Measurements from ENCODE around the gene GBE1. TPM values are rescaled to one million over a fixed set of nuclear protein-coding genes. Genes with fewer than 3 reads are reported as not detected.
A peak's percentile ranks its signal among the peaks of the same experiment; 100 is the strongest.

GBE1 gene
- total RNA-seq, 1 donor from 2014 or later, result 29.2 TPM

DNA sequence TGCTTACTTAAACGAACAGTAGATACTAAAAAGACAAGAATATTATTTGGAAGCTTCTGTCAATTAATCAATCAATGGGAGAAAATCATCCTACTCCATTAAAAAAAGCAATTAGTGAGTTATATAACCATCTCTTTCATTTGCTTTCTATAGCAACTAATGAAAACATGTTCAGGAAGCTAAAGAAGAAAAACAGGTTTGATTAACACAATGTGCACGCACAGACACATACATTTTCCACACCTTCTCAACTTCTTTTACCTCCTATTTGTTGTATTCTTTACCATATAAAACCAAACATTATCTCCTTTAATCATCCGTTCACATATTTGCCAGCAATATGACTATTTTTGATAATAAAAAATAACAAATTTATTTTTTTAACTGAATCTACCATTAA lies 111.3 kb downstream of the GBE1 start:
- Histone ChIP-seq H3K27me3 (no peaks in the 10 kb centered on the region), H3K27ac (no peak overlapping the region), H3K4me1 (no peaks in the 10 kb centered on the region), H3K9me3 (no peaks in the 10 kb centered on the region), H3K36me3 (peaks cover 11% of the 10 kb centered on the region), H3K4me3 (no peak overlapping the region)
- ATAC-seq (no peak), DNase-seq (no peak)
- intact Hi-C loops (cut with DNase I), result no loop called here
- TF ChIP-seq, protein P1, sequence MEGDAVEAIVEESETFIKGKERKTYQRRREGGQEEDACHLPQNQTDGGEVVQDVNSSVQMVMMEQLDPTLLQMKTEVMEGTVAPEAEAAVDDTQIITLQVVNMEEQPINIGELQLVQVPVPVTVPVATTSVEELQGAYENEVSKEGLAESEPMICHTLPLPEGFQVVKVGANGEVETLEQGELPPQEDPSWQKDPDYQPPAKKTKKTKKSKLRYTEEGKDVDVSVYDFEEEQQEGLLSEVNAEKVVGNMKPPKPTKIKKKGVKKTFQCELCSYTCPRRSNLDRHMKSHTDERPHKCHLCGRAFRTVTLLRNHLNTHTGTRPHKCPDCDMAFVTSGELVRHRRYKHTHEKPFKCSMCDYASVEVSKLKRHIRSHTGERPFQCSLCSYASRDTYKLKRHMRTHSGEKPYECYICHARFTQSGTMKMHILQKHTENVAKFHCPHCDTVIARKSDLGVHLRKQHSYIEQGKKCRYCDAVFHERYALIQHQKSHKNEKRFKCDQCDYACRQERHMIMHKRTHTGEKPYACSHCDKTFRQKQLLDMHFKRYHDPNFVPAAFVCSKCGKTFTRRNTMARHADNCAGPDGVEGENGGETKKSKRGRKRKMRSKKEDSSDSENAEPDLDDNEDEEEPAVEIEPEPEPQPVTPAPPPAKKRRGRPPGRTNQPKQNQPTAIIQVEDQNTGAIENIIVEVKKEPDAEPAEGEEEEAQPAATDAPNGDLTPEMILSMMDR (IDR thresholded peaks at IDR 0.05), result no peak

DNA sequence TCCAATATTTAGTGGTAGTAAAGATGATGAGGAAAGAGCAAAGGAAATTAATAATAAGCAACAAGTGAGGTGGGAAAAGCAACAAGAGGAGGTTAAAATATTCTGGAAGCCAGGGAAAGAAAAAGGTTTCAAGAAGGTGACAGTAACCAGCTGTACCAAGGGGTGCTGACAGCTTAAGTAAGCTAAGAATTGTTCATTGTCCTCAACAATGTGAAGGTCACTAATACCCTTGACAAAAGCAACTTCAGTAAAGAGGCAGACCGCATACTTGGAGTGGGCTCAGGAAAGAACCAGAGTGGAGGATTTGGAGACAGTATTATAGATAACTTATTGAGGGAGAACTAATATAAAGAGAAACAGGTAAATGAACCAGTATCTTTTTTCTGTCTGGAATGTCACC lies 116.2 kb downstream of the GBE1 start:
- Histone ChIP-seq H3K27ac (no peak overlapping the region), H3K27me3 (no peaks in the 10 kb centered on the region), H3K4me3 (no peak overlapping the region), H3K36me3 (peaks cover 22% of the 10 kb centered on the region), H3K9me3 (no peaks in the 10 kb centered on the region), H3K4me1 (no peaks in the 10 kb centered on the region)
- DNase-seq (no peak), ATAC-seq (no peak)
- TF ChIP-seq, protein P1 (IDR thresholded peaks at IDR 0.05), result no peak
- intact Hi-C loops (cut with DNase I), result no loop called here

DNA sequence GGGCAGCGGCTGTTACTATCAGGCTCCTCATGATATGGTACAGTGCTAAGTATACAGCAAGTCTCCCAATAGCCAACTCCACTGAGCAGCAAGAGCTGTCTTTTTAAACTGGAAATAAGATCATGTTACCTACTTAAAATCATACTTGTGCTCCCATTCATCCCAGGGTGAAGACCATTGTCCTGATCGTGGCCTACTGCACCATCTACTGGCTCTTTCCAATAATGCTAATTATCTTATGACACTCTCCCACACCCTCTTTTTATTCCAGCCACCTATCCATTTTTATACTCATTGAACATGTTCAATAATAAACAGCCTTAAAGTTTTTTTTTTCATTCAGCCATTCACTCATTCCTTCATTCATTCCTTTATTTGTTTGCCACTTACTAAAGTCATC lies 117.7 kb downstream of the GBE1 start:
- TF ChIP-seq, protein P1 (IDR thresholded peaks at IDR 0.05), result peak; percentile 33
- no peaks in the 10 kb centered on the region for H3K27me3 ChIP-seq
- H3K36me3 ChIP-seq, result peaks cover 22% of the 10 kb centered on the region
- H3K27ac ChIP-seq, result no peak overlapping the region
- ATAC-seq (peak; percentile 35), DNase-seq (no peak)
- no peaks in the 10 kb centered on the region for H3K9me3 ChIP-seq
- H3K4me1 ChIP-seq, result no peaks in the 10 kb centered on the region
- intact Hi-C loops (cut with DNase I), result no loop called here
- no peak overlapping the region for H3K4me3 ChIP-seq

DNA sequence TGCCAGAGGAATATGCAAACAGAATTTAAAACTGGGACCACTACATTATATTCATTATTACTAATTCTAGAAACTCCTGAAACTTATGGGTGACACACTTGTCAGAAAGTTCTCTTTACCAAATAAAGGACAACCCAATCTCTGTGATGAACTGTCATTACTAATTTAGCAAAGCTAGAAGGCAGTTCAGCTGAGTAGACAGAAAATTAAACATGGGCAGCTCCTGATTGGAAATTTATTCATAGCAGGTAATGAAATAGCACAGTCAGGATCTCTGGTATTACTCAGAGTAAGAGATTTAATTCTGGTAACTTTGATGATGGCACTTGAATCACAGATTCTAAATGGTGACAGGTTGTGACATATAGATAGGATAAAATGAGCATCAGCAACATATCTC lies 123.0 kb downstream of the GBE1 start:
- Histone ChIP-seq H3K27ac (no peak overlapping the region), H3K36me3 (peaks cover 7% of the 10 kb centered on the region), H3K4me1 (no peaks in the 10 kb centered on the region), H3K27me3 (no peaks in the 10 kb centered on the region), H3K4me3 (no peak overlapping the region), H3K9me3 (no peaks in the 10 kb centered on the region)
- TF ChIP-seq, protein P1 (IDR thresholded peaks at IDR 0.05), result no peak
- intact Hi-C loops (cut with DNase I), result no loop called here
- ATAC-seq (no peak), DNase-seq (no peak)

DNA sequence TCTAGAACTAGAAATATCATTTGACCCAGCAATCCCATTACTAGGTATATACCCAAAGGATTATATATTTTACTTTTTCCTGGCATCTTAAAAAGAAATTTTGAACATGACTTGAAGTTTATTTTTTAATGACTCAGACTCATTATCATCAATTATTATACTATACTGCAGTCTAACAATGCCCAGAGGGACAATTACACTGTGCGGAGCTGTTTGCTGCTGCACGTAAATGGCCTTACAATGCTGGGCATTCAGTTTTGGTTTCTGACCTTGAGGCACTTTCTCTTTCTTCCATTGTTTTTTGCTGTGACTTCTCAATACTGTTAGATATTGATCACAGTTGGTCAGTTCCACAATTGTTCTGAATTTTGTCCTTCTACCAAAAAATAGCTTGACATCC lies 128.8 kb downstream of the GBE1 start:
- intact Hi-C loops (cut with DNase I), result no loop called here
- TF ChIP-seq, protein P1 (IDR thresholded peaks at IDR 0.05), result no peak
- no peak overlapping the region for H3K27ac ChIP-seq
- DNase-seq (no peak), ATAC-seq (no peak)
- H3K4me3 ChIP-seq, result no peak overlapping the region
- H3K27me3 ChIP-seq, result no peaks in the 10 kb centered on the region
- no peaks in the 10 kb centered on the region for H3K4me1 ChIP-seq
- no peaks in the 10 kb centered on the region for H3K36me3 ChIP-seq
- H3K9me3 ChIP-seq, result no peaks in the 10 kb centered on the region

DNA sequence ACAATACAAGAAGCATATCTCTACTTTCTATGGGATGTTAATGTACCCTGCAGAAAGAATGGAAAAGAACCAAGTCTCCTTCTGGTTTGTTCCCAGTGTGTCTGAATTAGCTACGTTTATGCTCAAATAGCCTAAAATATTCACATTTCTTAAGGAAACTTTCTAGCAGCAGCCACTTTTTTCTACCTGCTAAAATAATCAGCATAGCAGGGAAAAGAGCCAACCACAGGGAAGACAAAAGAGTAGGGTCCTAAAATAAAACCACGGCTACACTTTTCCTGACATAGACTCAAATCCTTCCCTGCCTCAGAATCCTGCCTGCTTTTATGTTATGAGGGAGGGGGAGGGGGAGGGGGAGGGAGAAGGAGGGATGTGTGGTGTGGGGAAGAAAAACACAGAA lies 136.7 kb downstream of the GBE1 start:
- Histone ChIP-seq H3K9me3 (no peaks in the 10 kb centered on the region), H3K4me3 (no peak overlapping the region), H3K36me3 (no peaks in the 10 kb centered on the region), H3K27ac (no peak overlapping the region), H3K27me3 (no peaks in the 10 kb centered on the region), H3K4me1 (no peaks in the 10 kb centered on the region)
- DNase-seq (no peak), ATAC-seq (no peak)
- TF ChIP-seq, protein P1 (IDR thresholded peaks at IDR 0.05), result no peak
- intact Hi-C loops (cut with DNase I), result no loop called here
